NCI-H69 (cell line): ENCODE results near the gene RALA.

Experiments
- DNase-seq: peaks from one replicate; lab custom pipeline; 2025; lab: John Stamatoyannopoulos, UW

The RALA gene

GRCh38 chr7:39613577-39613976 is 9.8 kb upstream of the RALA start:
- DNase-seq: no peak

DNA sequence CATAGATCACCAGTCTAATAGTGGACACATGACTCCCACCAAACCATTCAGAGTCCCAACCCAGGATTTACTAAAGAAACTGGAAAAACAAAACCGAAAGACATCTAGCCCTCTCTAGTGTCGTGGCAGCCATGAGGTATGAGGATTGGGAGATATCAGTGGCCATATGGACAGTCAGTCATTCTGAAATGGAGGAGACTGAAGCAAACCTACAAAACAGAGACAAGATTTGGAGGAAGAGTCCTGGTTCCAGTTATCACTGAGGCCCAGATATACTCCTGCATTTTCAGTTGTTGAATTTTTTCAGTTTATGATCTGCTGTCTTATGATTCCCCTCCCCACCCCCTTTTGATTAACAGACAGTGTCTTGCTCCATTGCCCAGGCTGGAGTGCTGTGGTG is 9.1 kb upstream of the RALA start:
- DNase-seq: no peak

DNA sequence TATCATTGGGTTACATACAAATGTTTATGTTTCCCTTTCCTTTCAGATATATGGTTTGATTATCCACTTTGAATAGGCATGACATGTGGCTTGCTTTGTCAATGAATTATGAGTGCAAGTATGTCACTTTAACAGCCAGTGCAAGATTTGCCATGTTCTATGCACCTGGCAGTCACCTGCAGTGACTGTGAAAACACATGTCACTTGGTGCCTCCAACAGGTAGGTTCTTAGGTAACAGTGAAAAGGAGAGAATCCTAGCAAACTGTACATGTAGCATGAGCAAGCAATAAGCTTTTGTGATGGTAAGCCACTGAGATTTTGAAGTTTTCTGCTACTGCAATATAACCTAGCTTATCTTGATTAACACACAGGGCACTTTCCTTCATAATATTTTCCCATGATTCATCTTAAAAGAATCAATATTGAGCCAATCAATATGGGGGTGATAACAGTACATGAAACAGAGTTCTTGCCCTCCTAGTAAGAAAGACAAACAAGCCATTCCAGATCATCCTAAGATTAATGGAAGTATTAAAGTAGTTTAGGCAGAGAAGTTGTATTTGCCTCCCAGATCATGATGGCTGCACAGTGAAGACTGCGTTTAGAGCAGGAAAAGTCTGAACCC is 7.9 kb upstream of the RALA start:
- DNase-seq: peak; percentile 42

GRCh38 chr7:39616138-39616537 is 7.2 kb upstream of the RALA start:
- no peak for DNase-seq

- no peak for DNase-seq
Measured at GRCh38 chr7:39617005-39617404, 6.4 kb upstream of the RALA start.

GRCh38 chr7:39618868-39619267 is 4.5 kb upstream of the RALA start:
- DNase-seq: no peak

DNA sequence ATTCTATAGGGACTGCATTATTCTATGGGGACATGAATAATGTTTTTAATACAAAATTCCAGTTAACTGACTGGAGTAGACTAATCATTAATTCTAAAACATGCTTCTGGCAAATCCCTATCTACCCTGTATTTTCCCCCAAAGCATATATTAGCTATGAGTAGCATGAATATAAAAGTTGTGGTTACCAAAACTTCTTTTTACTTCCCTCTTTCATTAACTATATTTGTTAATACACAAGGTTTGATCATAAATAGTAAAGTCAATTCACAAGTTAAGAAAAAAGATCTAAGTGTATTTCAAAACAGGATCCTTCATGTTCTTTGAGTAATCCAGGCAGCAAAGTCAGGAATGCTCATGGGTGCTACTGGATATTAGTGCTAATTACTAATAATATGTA is 2.9 kb upstream of the RALA start:
- no peak for DNase-seq

GRCh38 chr7:39621261-39621660 is 2.1 kb upstream of the RALA start:
- DNase-seq: no peak

GRCh38 chr7:39621784-39622411 is 1.5 kb upstream of the RALA start:
- no peak for DNase-seq

DNA sequence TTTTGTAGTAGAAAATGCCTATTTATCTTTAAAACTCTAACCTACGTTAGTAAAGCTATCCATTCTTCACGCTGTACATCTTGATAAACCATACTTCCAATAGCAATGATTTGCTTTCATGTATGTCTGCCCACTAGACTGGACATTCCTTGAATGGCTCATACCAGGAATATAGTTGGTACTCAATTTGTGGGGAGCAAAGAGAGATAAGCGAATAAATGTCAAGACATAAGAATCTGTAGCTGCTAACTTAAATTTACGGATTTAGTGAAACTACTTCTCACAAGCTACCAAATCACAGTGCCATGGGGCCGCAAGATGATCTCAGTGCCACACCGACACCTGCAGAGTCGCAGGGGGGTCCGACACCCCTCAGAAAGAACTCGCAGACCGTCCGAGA is 763 bp upstream of the RALA start:
- no peak for DNase-seq

DNA sequence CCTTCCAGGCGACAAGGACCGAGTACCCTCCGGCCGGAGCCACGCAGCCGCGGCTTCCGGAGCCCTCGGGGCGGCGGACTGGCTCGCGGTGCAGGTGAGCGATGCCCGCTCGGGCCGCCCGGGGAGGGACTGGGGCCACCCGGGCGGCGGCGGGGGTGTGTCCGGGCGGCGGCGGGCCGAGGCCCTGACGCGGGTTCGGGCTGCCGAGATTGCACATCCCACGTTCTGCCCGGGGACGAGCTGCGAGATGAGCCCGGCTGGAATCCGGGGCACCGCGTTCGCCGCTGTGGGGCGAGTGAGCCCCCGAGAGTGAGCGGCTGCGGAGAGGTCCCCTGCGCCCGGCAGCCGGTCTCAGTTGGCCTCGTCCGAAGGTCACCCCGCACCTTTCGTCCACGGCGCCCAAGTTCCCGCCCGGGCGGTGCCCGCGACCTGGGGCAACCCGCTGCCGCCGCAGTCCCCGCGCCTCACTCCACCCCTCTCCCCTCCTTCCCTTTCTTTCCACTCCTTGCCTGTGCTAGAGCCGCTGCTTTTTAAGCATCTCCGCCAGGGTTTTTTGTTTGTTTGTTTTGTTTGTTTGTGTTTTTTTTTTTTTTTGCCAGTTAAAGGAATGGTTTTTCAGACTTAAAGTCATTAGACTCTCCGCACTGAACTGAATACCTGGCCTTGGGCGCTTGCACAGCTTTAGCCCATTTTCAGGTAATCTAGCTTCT is 515 bp downstream of the RALA start:
- DNase-seq: peak; percentile 58

DNA sequence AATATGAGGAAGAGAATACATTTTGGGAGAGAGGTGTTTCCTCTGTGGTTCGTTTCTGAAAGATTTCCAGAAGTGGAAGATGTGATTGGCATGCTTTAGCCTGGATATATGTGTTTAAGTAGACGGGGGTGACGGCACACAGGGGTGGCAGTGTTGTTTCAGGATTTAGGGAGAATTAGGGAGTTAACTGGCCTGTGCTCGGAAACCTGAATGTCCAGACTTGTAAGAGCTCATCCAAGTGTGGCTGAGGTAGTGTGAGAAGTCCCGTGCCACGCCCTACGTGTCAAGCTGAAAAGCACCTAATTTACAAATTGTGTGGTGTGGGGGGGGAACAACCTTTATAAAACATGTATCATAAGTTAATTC is 1.1 kb downstream of the RALA start:
- peak; percentile 57 for DNase-seq

DNA sequence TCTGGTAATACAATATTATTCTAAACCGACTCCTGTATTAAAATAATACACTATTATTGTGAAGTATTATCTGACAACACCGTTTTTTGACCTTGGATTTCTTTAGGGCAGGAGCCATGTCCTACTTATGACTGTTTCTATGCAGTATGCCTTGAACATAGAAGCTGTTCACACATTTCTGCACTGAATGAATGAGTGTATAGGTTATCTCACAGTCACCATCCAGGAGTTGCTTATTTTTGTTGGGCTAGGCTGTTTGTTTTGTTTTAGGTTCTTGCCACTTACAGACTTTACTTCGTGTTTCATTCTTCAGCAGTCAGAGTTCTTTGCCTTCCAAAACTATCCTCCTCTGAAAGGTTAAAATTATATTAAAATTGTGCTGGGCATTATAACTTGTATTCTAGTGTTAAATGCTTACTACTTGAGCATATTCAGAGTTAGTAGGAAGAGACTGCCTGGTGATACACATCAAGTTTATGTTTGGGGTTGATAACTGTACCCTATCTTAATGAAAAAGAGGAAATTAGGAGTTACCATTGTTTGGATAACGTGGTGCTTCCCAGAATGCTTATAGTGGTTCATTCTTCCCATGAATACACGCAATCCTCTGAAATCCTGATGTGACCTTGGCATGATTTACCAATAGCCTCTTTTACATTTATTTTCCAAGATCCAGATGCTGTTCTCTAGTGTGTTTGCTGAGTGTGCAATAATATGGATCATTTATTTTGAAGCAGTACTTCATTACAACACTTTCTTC is 1.7 kb downstream of the RALA start:
- DNase-seq: no peak

GRCh38 chr7:39631736-39632308 is 8.4 kb downstream of the RALA start:
- DNase-seq: no peak

DNA sequence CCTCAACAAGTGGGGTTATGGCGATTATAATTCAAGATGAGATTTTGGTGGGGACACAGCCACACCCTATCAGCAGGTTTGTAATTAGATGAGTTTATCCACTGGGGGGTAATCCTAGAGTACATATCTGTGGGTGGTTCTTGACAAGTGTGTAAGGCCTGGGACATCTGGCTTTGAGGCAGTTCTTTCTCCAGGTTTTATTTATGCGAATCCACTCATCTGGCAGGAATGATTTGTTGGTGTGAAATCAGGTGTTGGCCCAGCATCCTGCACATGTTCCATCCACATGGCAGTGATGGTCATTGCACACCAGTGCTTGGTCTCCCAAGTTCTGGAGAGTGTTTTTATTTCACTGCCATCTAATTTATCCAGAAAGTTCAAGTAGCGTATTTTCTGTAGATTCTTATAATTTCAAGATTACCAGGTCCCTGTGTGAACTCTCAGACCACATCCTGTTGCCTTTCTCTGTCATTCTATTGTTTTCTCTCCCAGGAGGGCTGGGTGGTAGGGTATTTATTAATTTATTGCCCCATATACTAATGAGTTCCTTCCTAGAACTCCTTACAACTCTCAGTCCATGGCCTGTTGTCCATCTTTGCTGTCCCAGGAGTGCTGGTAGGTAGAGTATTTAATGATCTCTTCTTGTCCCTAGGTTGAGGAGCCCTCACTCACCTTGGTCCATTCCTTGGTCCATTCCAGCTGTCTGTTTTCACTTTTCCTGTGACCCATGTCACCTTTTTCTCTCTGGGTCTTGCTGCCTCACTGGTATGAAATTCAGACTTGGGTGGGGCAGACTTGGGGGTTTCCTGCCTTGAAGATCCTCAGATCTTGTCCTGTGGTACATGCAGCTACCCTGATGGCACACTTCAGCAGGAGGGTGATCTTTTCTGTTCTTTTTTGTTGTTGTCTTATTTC is 10.4 kb downstream of the RALA start:
- DNase-seq: peak; percentile 54

GRCh38 chr7:39634478-39634805 is 11.1 kb downstream of the RALA start:
- DNase-seq: no peak

GRCh38 chr7:39637400-39637799 is 14.0 kb downstream of the RALA start:
- DNase-seq: no peak

- DNase-seq: no peak
Measured at GRCh38 chr7:39637963-39638485, 14.7 kb downstream of the RALA start.

- DNase-seq: no peak
Measured at GRCh38 chr7:39642896-39643295, 19.5 kb downstream of the RALA start.

- no peak for DNase-seq
Measured at GRCh38 chr7:39644170-39644569, 20.8 kb downstream of the RALA start.
